SK-N-SH (cell line): ENCODE data around the gene PLEKHM3. TPM values are rescaled to one million over a fixed set of nuclear protein-coding genes. Genes with fewer than 3 reads are reported as not detected.

Experiments used
- CTCF ChIA-PET: fragments of 300-600, 350-600 bp; formaldehyde crosslinking; extraction: SDS; loops from one replicate; lab custom pipeline; 2021; lab: Yijun Ruan, JAX
- POLR2A ChIA-PET: fragments of 350-600 bp; sonication (Branson Sonifier 250); formaldehyde crosslinking; extraction: SDS; loops from one replicate; lab custom pipeline; 2020; ENCODE audit warnings: antibody characterized with exemption, inconsistent platforms; lab: Yijun Ruan, JAX
- DNase-seq: peaks from one replicate; pipeline ENCODE4 v3.0.0; 2012
- H2AFZ ChIP-seq: fragments of 200-600 bp; sonication (generic); 2 replicates; pipeline ENCODE4 v1.8.1; 2016; ENCODE audit warnings: antibody characterized with exemption, mild to moderate bottlenecking, low read depth
- H3F3A ChIP-seq: fragments of 200-600 bp; sonication (generic); replicated peaks from 2 replicates; pipeline ENCODE3; 2016; ENCODE audit warnings: antibody characterized with exemption, mild to moderate bottlenecking; ENCODE audit not compliant: insufficient read depth
- H3K27ac ChIP-seq, 2 experiments: fragments of 200-500 bp in 1 of 2; fragments of 200-600 bp in 1 of 2; sonication (Bioruptor generic) in 1 of 2; sonication (generic), shearing (Covaris generic) in 1 of 2; 2 replicates each; pipeline versions ENCODE4 v1.5.1 to v1.6.1; 2014 to 2016; ENCODE audit warnings: low read depth in 2 of 2, inconsistent platforms in 1 of 2, low read length in 1 of 2, mild to moderate bottlenecking in 1 of 2, mixed read lengths in 1 of 2
- H3K27me3 ChIP-seq: fragments of 200-600 bp; sonication (generic), shearing (Covaris generic); 2 replicates; pipeline ENCODE4 v1.6.1; 2016; ENCODE audit warnings: mixed run types; ENCODE audit not compliant: insufficient read depth
- H3K36me3 ChIP-seq, 2 experiments: fragments of 200-500 bp in 1 of 2; fragments of 200-600 bp in 1 of 2; sonication (Bioruptor generic) in 1 of 2; sonication (generic) in 1 of 2; replicated peaks in 1 of 2; 2 replicates each; pipeline versions ENCODE3 to v1.5.1; 2014 to 2016; ENCODE audit warnings: low read length in 1 of 2, mild to moderate bottlenecking in 1 of 2; ENCODE audit not compliant: insufficient read depth in 2 of 2, control insufficient read depth in 1 of 2
- H3K4me1 ChIP-seq, 2 experiments: fragments of 200-500 bp in 1 of 2; fragments of 200-600 bp in 1 of 2; sonication (Bioruptor generic) in 1 of 2; sonication (generic), shearing (Covaris generic) in 1 of 2; 2 replicates each; pipeline versions ENCODE4 v1.5.1 to v1.6.1; 2014 to 2016; ENCODE audit warnings: low read depth in 1 of 2, low read length in 1 of 2, mixed run types in 1 of 2; ENCODE audit not compliant: insufficient read depth in 2 of 2, control insufficient read depth in 1 of 2
- H3K4me2 ChIP-seq: fragments of 200-600 bp; sonication (generic), shearing (Covaris generic); 2 replicates; pipeline ENCODE4 v1.6.1; 2017; ENCODE audit warnings: mixed run types
- H3K4me3 ChIP-seq, 2 experiments: fragments of 200-500 bp in 1 of 2; fragments of 200-600 bp in 1 of 2; sonication (Bioruptor generic) in 1 of 2; sonication (generic), shearing (Covaris generic) in 1 of 2; 2 replicates each; pipeline versions ENCODE4 v1.5.1 to v1.8.1; 2014 to 2016; ENCODE audit warnings: low read depth in 2 of 2, inconsistent platforms in 1 of 2, low read length in 1 of 2, mild to moderate bottlenecking in 1 of 2, mixed read lengths in 1 of 2, moderate library complexity in 1 of 2
- H3K79me2 ChIP-seq: fragments of 200-600 bp; sonication (generic); 2 replicates; pipeline ENCODE4 v1.8.1; 2017; ENCODE audit warnings: mild to moderate bottlenecking; ENCODE audit not compliant: insufficient read depth
- H3K9ac ChIP-seq: fragments of 200-600 bp; sonication (generic); 2 replicates; pipeline ENCODE4 v1.6.1; 2017; ENCODE audit warnings: mixed run types
- H3K9me2 ChIP-seq: fragments of 200-600 bp; sonication (generic); 2 replicates; pipeline ENCODE4 v1.6.1; 2017; ENCODE audit warnings: mixed run types
- H3K9me3 ChIP-seq: fragments of 200-600 bp; sonication (generic); 2 replicates; pipeline ENCODE4 v1.6.1; 2017; ENCODE audit warnings: mixed run types, mild to moderate bottlenecking, moderate library complexity
- H4K20me1 ChIP-seq: fragments of 200-600 bp; sonication (generic); 2 replicates; pipeline ENCODE4 v1.6.1; 2017; ENCODE audit warnings: mild to moderate bottlenecking, mixed run types; ENCODE audit not compliant: insufficient read depth
- ELF1 ChIP-seq: IDR thresholded peaks from 2 replicates; pipeline ENCODE4 v1.4.0; 2012
- FOXJ3 ChIP-seq: sonication (generic); formaldehyde crosslinking; IDR thresholded peaks from 2 replicates; pipeline ENCODE4 v1.5.1; 2020; ENCODE audit warnings: mild to moderate bottlenecking, missing genetic modification reagents
- FOXM1 ChIP-seq: IDR thresholded peaks from 2 replicates; pipeline ENCODE4 v1.4.0; 2012; ENCODE audit warnings: low read depth, mild to moderate bottlenecking
- GABPA ChIP-seq: IDR thresholded peaks from 2 replicates; pipeline ENCODE4 v1.4.0; 2012; ENCODE audit warnings: low read depth, mild to moderate bottlenecking
- IRF3 ChIP-seq: fragments of 150-350 bp; IDR thresholded peaks from 2 replicates; pipeline ENCODE4 v1.6.1; 2016; ENCODE audit warnings: mild to moderate bottlenecking, low read depth, low read length
- JUND ChIP-seq: IDR thresholded peaks from 2 replicates; pipeline ENCODE4 v1.4.0; 2012
- NRF1 ChIP-seq: IDR thresholded peaks from 2 replicates; pipeline ENCODE4 v1.6.1; 2012; ENCODE audit warnings: low read depth, mild to moderate bottlenecking, low read length
- PBX3 ChIP-seq: IDR thresholded peaks from 2 replicates; pipeline ENCODE4; 2012
- RCOR1 ChIP-seq: fragments of 150-350 bp; IDR thresholded peaks from 2 replicates; pipeline ENCODE4 v1.6.1; 2017; ENCODE audit warnings: antibody characterized with exemption, low read length
- RXRA ChIP-seq: IDR thresholded peaks from 2 replicates; pipeline ENCODE4 v1.4.0; 2012; ENCODE audit warnings: low read depth, mild to moderate bottlenecking, borderline replicate concordance
- SMC3 ChIP-seq: IDR thresholded peaks from 2 replicates; pipeline ENCODE4 v1.6.1; 2012; ENCODE audit warnings: low read depth, low read length, improper control_type of control experiment
- TAF1 ChIP-seq: IDR thresholded peaks from 2 replicates; pipeline ENCODE4 v1.6.1; 2012; ENCODE audit warnings: low read depth, mild to moderate bottlenecking, low read length, moderate library complexity, borderline replicate concordance
- TEAD4 ChIP-seq: IDR thresholded peaks from 2 replicates; pipeline ENCODE4 v1.4.0; 2012; ENCODE audit warnings: mild to moderate bottlenecking, borderline replicate concordance; ENCODE audit not compliant: insufficient read depth
- USF1 ChIP-seq: IDR thresholded peaks from 2 replicates; pipeline ENCODE4 v1.4.0; 2012; ENCODE audit warnings: low read depth, borderline replicate concordance
- YY1 ChIP-seq: IDR thresholded peaks from 2 replicates; pipeline ENCODE4 v1.4.0; 2012; ENCODE audit warnings: low read depth, mild to moderate bottlenecking
- ZBTB33 ChIP-seq: IDR thresholded peaks from 2 replicates; pipeline ENCODE4 v1.4.0; 2012; ENCODE audit warnings: low read depth, borderline replicate concordance
- WGBS: methylation state at CpG from one replicate; pipeline ENCODE4 v1.1.6; 2017; ENCODE audit warnings: low lambda C conversion rate; 5-methylcytosine and 5-hydroxymethylcytosine counted together
- polyA plus RNA-seq, 3 experiments: library from polyadenylated mRNA; depleted of rRNA; stranded (reverse); fragments of >200 nt; gene quantifications; 2 replicates each; pipeline ENCODE4 v1.2.3, GENCODE V29; 2012

The PLEKHM3 gene
- polyA plus RNA-seq, 1 of the 3 experiments (the other 2 are of a cell fraction): 1.9 TPM

- no peaks in the 10 kb centered on the region for H4K20me1 ChIP-seq
- ChIA-PET CTCF (interaction anchor here (1.1 kb wide), 1 partner anchor 56 kb away, joined by 3 read pairs; no protein-coding TSS in a partner anchor), POLR2A (no interaction called here)
- 0 out of 2 replicates have a peak, but pooled peaks cover 4% of the 10 kb centered on the region for H3K79me2 ChIP-seq
- H3K9me2 ChIP-seq: no peaks in the 10 kb centered on the region
- WGBS: 94% methylated on average over 2 of the region's 2 CpGs
- no peak for DNase-seq
- H3K27ac ChIP-seq: no peak overlapping the region
- peaks cover 0 to 6% of the 10 kb centered on the region in 2 experiments; a peak in 2 of 4 replicates for H3K4me1 ChIP-seq
- H3K36me3 ChIP-seq: no peaks in the 10 kb centered on the region
- no peaks in the 10 kb centered on the region for H3K27me3 ChIP-seq
- H3K4me3 ChIP-seq: no peak overlapping the region
- H2AFZ ChIP-seq: no peak overlapping the region
- no peaks in the 10 kb centered on the region for H3K9me3 ChIP-seq
- H3K4me2 ChIP-seq: no peak overlapping the region
- no peak for TF ChIP-seq USF1
- no peak for TF ChIP-seq ZBTB33
- TF ChIP-seq JUND: no peak
- TF ChIP-seq FOXJ3 (CRISPR knock-in tag): no peak
- no peak for TF ChIP-seq NRF1
- TF ChIP-seq YY1: no peak
- no peak for TF ChIP-seq PBX3
- no peak for TF ChIP-seq RCOR1
- no peak for TF ChIP-seq GABPA
- no peak for TF ChIP-seq SMC3
- TF ChIP-seq ELF1: no peak
- no peak for TF ChIP-seq RXRA
- TF ChIP-seq, all 33 proteins: peak for 0
- no peak overlapping the region for H3K9ac ChIP-seq
- peaks cover 6% of the 10 kb centered on the region for H3F3A ChIP-seq
Observed at GRCh38 chr2:207969249-207969648, 56.1 kb downstream of the PLEKHM3 start.

GRCh38 chr2:207967121-207967520, 58.2 kb downstream of the PLEKHM3 start:
- Histone ChIP-seq H3K9me2 (no peaks in the 10 kb centered on the region), H3K4me1 (peaks cover 0 to 6% of the 10 kb centered on the region in 2 experiments; a peak in 2 of 4 replicates), H2AFZ (no peak overlapping the region), H3K27me3 (no peaks in the 10 kb centered on the region), H3K4me3 (no peak overlapping the region)
- 88% methylated on average over 3 of the region's 3 CpGs for WGBS
- TF ChIP-seq TEAD4: no peak
- no peak for TF ChIP-seq IRF3
- TF ChIP-seq TAF1: no peak
- TF ChIP-seq SMC3: no peak
- no peak for TF ChIP-seq FOXM1
- TF ChIP-seq, all 33 proteins: peak for 0
- H3K27ac ChIP-seq: no peak overlapping the region
- 0 out of 2 replicates have a peak, but pooled peaks cover 4% of the 10 kb centered on the region for H3K79me2 ChIP-seq
- CTCF ChIA-PET: interaction anchor here (0.8 to 2.9 kb wide), 4 partner anchors 15 to 221 kb away, joined by 3 to 10 read pairs (median 4); no protein-coding TSS in a partner anchor
- H3K9me3 ChIP-seq: no peaks in the 10 kb centered on the region
- POLR2A ChIA-PET: interaction anchor here (0.6 kb wide), 1 partner anchor 191 kb away, joined by 3 read pairs; no protein-coding TSS in a partner anchor
- no peaks in the 10 kb centered on the region for H4K20me1 ChIP-seq
- no peak for DNase-seq
- H3K36me3 ChIP-seq: no peaks in the 10 kb centered on the region
- H3K4me2 ChIP-seq: no peak overlapping the region
- H3K9ac ChIP-seq: no peak overlapping the region
- H3F3A ChIP-seq: no peaks in the 10 kb centered on the region
